A549 (cell line): ENCODE results near the gene CTCFL. TPM values are rescaled to one million over a fixed set of nuclear protein-coding genes. Genes with fewer than 3 reads are reported as not detected.
A peak's percentile ranks its signal among the peaks of the same experiment; 100 is the strongest.

Experiments used
- ATAC-seq, 2 experiments: fragments of 200-7000 bp in 1 of 2; fragments of >200 bp in 1 of 2; cut with Nextera tagmentation in 1 of 2; cut with Tn5 transposase in 1 of 2; 3 replicates each; pipeline versions ENCODE4 v1.8.0 to v1.9.1; 2018 to 2020; ENCODE audit warnings: mild to moderate bottlenecking in 1 of 2, moderate library complexity in 1 of 2
- CTCF ChIA-PET: fragments of 300-600 bp; sonication (Branson Sonifier 250); formaldehyde crosslinking; extraction: SDS; loops from one replicate; lab custom pipeline; 2021; ENCODE audit warnings: antibody characterized with exemption, inconsistent platforms; lab: Yijun Ruan, JAX
- POLR2A ChIA-PET: fragments of 350-600 bp; formaldehyde crosslinking; extraction: SDS; loops from one replicate; lab custom pipeline; 2021; ENCODE audit warnings: antibody characterized with exemption, inconsistent platforms; lab: Yijun Ruan, JAX
- DNase-seq, 2 experiments: peaks; one replicate each; pipeline versions ENCODE4 v3.0.0 to v3.0.0-alpha.2; 2011 to 2016; ENCODE audit warnings: low read depth in 1 of 2, low spot score in 1 of 2
- FAIRE-seq: peaks from 2 replicates; lab custom pipeline; 2011; peaks lifted over from hg19 to GRCh38; lab: Jason Lieb, UNC
- H3K27ac ChIP-seq, 2 experiments: fragments of >200 bp; sonication (Bioruptor Twin); formaldehyde crosslinking; 3 replicates each; pipeline ENCODE4 v1.5.1; 2016 to 2017
- H3K4me1 ChIP-seq: fragments of >200 bp; sonication (Bioruptor Twin); formaldehyde crosslinking; 3 replicates; pipeline ENCODE4 v1.6.1; 2016
- H3K4me2 ChIP-seq: fragments of >200 bp; sonication (Bioruptor Twin); formaldehyde crosslinking; 3 replicates; pipeline ENCODE4 v1.6.1; 2016
- H3K4me3 ChIP-seq: fragments of >200 bp; sonication (Bioruptor Twin); formaldehyde crosslinking; 3 replicates; pipeline ENCODE4 v1.5.1; 2016
- H3K9me3 ChIP-seq: fragments of >200 bp; sonication (Bioruptor Twin); formaldehyde crosslinking; 3 replicates; pipeline ENCODE4 v1.6.1; 2016
- ATOH8 ChIP-seq: fragments of 250-450 bp; sonication (Bioruptor Pico); IDR thresholded peaks from 2 replicates; pipeline ENCODE4 v1.5.0; 2020; ENCODE audit warnings: low read depth, mild to moderate bottlenecking, moderate library complexity
- BHLHE40 ChIP-seq: IDR thresholded peaks from 2 replicates; pipeline ENCODE4 v1.6.1; 2012; ENCODE audit warnings: low read depth, low read length, inconsistent platforms
- CBX8 ChIP-seq: fragments of 200-600 bp; sonication (generic); IDR thresholded peaks from 2 replicates; pipeline ENCODE4 v1.6.1; 2016
- CHD2 ChIP-seq: fragments of 150-350 bp; IDR thresholded peaks from 2 replicates; pipeline ENCODE4 v1.6.1; 2014; ENCODE audit warnings: low read length; ENCODE audit not compliant: partially characterized antibody
- CHD4 ChIP-seq: fragments of 200-600 bp; sonication (generic); IDR thresholded peaks from 2 replicates; pipeline ENCODE4 v1.6.1; 2016; ENCODE audit warnings: antibody characterized with exemption, mild to moderate bottlenecking, borderline replicate concordance
- CTCF ChIP-seq: fragments of >200 bp; sonication (Bioruptor Twin); formaldehyde crosslinking; IDR thresholded peaks from 3 replicates; pipeline ENCODE4 v1.5.1; 2016
- EHF ChIP-seq: fragments of 250-450 bp; sonication (Bioruptor Pico); IDR thresholded peaks from 2 replicates; pipeline ENCODE4 v1.5.0; 2020; ENCODE audit warnings: mild to moderate bottlenecking
- EHMT2 ChIP-seq: fragments of 200-600 bp; sonication (generic); IDR thresholded peaks from 2 replicates; pipeline ENCODE4 v1.6.1; 2016; ENCODE audit warnings: antibody characterized with exemption, low read depth, mild to moderate bottlenecking, moderate library complexity
- ESRRA ChIP-seq: fragments of 150-350 bp; IDR thresholded peaks from 2 replicates; pipeline ENCODE4 v1.6.1; 2014; ENCODE audit warnings: mild to moderate bottlenecking, low read length, borderline replicate concordance
- GATA3 ChIP-seq: IDR thresholded peaks from 2 replicates; pipeline ENCODE4 v1.6.1; 2012; ENCODE audit warnings: borderline replicate concordance
- JUNB ChIP-seq: fragments of >200 bp; sonication (Bioruptor Twin); formaldehyde crosslinking; IDR thresholded peaks from 2 replicates; pipeline ENCODE4 v1.6.1; 2016
- KDM1A ChIP-seq: fragments of 200-600 bp; sonication (generic); IDR thresholded peaks from 2 replicates; pipeline ENCODE4 v1.6.1; 2016; ENCODE audit warnings: low read depth, mild to moderate bottlenecking
- MAX ChIP-seq: IDR thresholded peaks from 2 replicates; pipeline ENCODE4 v1.6.1; 2012
- MYC ChIP-seq: IDR thresholded peaks from 2 replicates; pipeline ENCODE4 v1.6.1; 2012; ENCODE audit warnings: mild to moderate bottlenecking, inconsistent platforms, low read length, improper control_type of control experiment, borderline replicate concordance
- PHF8 ChIP-seq: fragments of 200-600 bp; sonication (generic); IDR thresholded peaks from 2 replicates; pipeline ENCODE4 v1.6.1; 2016; ENCODE audit warnings: low read depth, mild to moderate bottlenecking, antibody characterized with exemption, moderate library complexity, borderline replicate concordance
- POLR2AphosphoS2 ChIP-seq: conservative IDR thresholded peaks from 2 replicates; pipeline ENCODE4 v1.6.1; 2012; ENCODE audit warnings: low read length, improper control_type of control experiment, inconsistent platforms
- RCOR1 ChIP-seq: fragments of 150-350 bp; IDR thresholded peaks from 2 replicates; pipeline ENCODE4 v1.6.1; 2014; ENCODE audit warnings: antibody characterized with exemption, low read length, low read depth
- SMC3 ChIP-seq: fragments of >200 bp; sonication (Bioruptor Twin); formaldehyde crosslinking; IDR thresholded peaks from 3 replicates; pipeline ENCODE4 v1.6.1; 2018; ENCODE audit warnings: inconsistent platforms
- TFCP2L1 ChIP-seq: fragments of 250-450 bp; sonication (Bioruptor Pico); IDR thresholded peaks from 2 replicates; pipeline ENCODE4 v1.5.0; 2021; ENCODE audit warnings: mild to moderate bottlenecking
- TP53 ChIP-seq: fragments of 250-450 bp; sonication (Bioruptor Pico); IDR thresholded peaks from 2 replicates; pipeline ENCODE4 v1.5.0; 2021; ENCODE audit warnings: mild to moderate bottlenecking, moderate library complexity
- USF2 ChIP-seq: fragments of 450-650 bp; IDR thresholded peaks from 2 replicates; pipeline ENCODE4 v1.6.1; 2014; ENCODE audit warnings: antibody characterized with exemption
- ZSCAN20 ChIP-seq: fragments of 250-450 bp; sonication (Bioruptor Pico); IDR thresholded peaks from 2 replicates; pipeline ENCODE4 v1.8.0; 2022; ENCODE audit warnings: mild to moderate bottlenecking, moderate library complexity
- WGBS: methylation state at CpG from one replicate; pipeline ENCODE4 v1.1.6; 2017; ENCODE audit errors: missing lambda C conversion rate; 5-methylcytosine and 5-hydroxymethylcytosine counted together
- polyA plus RNA-seq, 4 experiments: library from polyadenylated mRNA; depleted of rRNA in 3 of 4; stranded (reverse); fragments of >200 nt; fragmentation: RNase III in 1 of 4; extraction: RNeasy Plus Mini Kit Qiagen cat#74134 plus additional on column Dnase treatment in 1 of 4; gene quantifications; 2 replicates in 3 of 4; 3 replicates in 1 of 4; pipeline ENCODE4 v1.2.3, GENCODE V29; 2011 to 2017

The CTCFL gene
- polyA plus RNA-seq, 2 of the 4 experiments (the other 2 are of a cell fraction), result 0.03 TPM

GRCh38 chr20:57501461-57502335 is 23.2 kb downstream of the CTCFL start:
- POLR2A ChIA-PET, result no interaction called here
- FAIRE-seq (no peak), DNase-seq (no peak), ATAC-seq (peak in 1 of 2 experiments; percentile 35; a peak in 2 of 6 replicates)
- H3K4me1 ChIP-seq, result no peaks in the 10 kb centered on the region
- H3K9me3 ChIP-seq, result no peaks in the 10 kb centered on the region
- no peak overlapping the region for H3K4me2 ChIP-seq
- TF ChIP-seq SMC3, result no peak
- TF ChIP-seq ATOH8 (CRISPR knock-in tag), result no peak
- TF ChIP-seq CHD4, result no peak
- TF ChIP-seq PHF8, result no peak
- TF ChIP-seq POLR2AphosphoS2, result no peak
- TF ChIP-seq BHLHE40, result no peak
- no peak for TF ChIP-seq TFCP2L1 (CRISPR knock-in tag)
- no peak for TF ChIP-seq CTCF
- no peak for TF ChIP-seq RCOR1
- no peak for TF ChIP-seq CHD2
- TF ChIP-seq CBX8, result no peak
- TF ChIP-seq ESRRA, result no peak
- no peak for TF ChIP-seq TP53 (CRISPR knock-in tag)
- TF ChIP-seq, all 56 proteins: peak for 0
- 69% methylated on average over 17 of the region's 17 CpGs for WGBS
- Histone ChIP-seq H3K4me3 (no peak overlapping the region), H3K27ac (no peak overlapping the region)
- CTCF ChIA-PET, result interaction anchor here (0.6 to 5.0 kb wide), 6 partner anchors 9 to 122 kb away, joined by 3 to 24 read pairs (median 4); no protein-coding TSS in a partner anchor

- no peak for ATAC-seq
- no peak for FAIRE-seq
- 73% methylated on average over 16 of the region's 17 CpGs for WGBS
- ChIA-PET CTCF (interaction anchor here (0.8 kb wide), 1 partner anchor 95 kb away, joined by 3 read pairs; no protein-coding TSS in a partner anchor), POLR2A (no interaction called here)
- Histone ChIP-seq H3K4me3 (no peak overlapping the region), H3K4me2 (no peak overlapping the region)
- no peak for TF ChIP-seq SMC3
- TF ChIP-seq EHMT2, result no peak
- no peak for TF ChIP-seq CHD4
- no peak for TF ChIP-seq CTCF
- TF ChIP-seq, all 56 proteins: peak for 0
- no peak for DNase-seq
- Histone ChIP-seq H3K4me1 (no peaks in the 10 kb centered on the region), H3K9me3 (no peaks in the 10 kb centered on the region), H3K27ac (no peak overlapping the region)
These were observed 24.0 kb downstream of the CTCFL start for GRCh38 chr20:57500962-57501361.

- no peak overlapping the region for H3K4me2 ChIP-seq
- CTCF ChIA-PET, result interaction anchor here (1.9 to 3.2 kb wide), 4 partner anchors 8 to 119 kb away, joined by 8 to 24 read pairs (median 18); no protein-coding TSS in a partner anchor
- 85% methylated on average over 7 of the region's 7 CpGs for WGBS
These were observed 24.7 kb downstream of the CTCFL start for GRCh38 chr20:57500235-57500634.

More at GRCh38 chr20:57500235-57500634, 24.7 kb downstream of the CTCFL start:
- no peak for TF ChIP-seq MYC
- TF ChIP-seq USF2, result no peak
- no peak for TF ChIP-seq GATA3
- no peak for TF ChIP-seq EHF (CRISPR knock-in tag)
- TF ChIP-seq JUNB, result no peak
- no peak for TF ChIP-seq ZSCAN20
- TF ChIP-seq MAX, result no peak
- TF ChIP-seq CHD2, result no peak
- no peak for TF ChIP-seq CHD4
- TF ChIP-seq SMC3, result no peak
- TF ChIP-seq ESRRA, result no peak
- no peak for TF ChIP-seq KDM1A
- no peaks in the 10 kb centered on the region for H3K9me3 ChIP-seq
- POLR2A ChIA-PET, result no interaction called here
- no peaks in the 10 kb centered on the region for H3K4me1 ChIP-seq
- FAIRE-seq (no peak), ATAC-seq (no peak), DNase-seq (no peak)
- no peak overlapping the region for H3K27ac ChIP-seq
- H3K4me3 ChIP-seq, result no peak overlapping the region
